B cell (primary cell): ENCODE data around the gene AHCTF1. TPM values are rescaled to one million over a fixed set of nuclear protein-coding genes. Genes with fewer than 3 reads are reported as not detected.

Source experiments
- ATAC-seq: fragments of 200-7000 bp; cut with Tn5 transposase; one replicate; pipeline ENCODE4 v1.10.0; 2021; ENCODE audit warnings: low read depth, mild to moderate bottlenecking, moderate number of reproducible peaks, moderate library complexity
- CTCF ChIA-PET: fragments of 350-600 bp; sonication (Branson Sonifier 250); formaldehyde crosslinking; loops from one replicate; lab custom pipeline; 2021; ENCODE audit warnings: antibody characterized with exemption, inconsistent platforms; lab: Charles Lee
- POLR2A ChIA-PET: fragments of 350-600 bp; sonication (Branson Sonifier 250); formaldehyde crosslinking; loops from one replicate; lab custom pipeline; 2021; ENCODE audit warnings: antibody characterized with exemption; lab: Charles Lee
- DNase-seq: peaks from one replicate; pipeline ENCODE4 v3.0.0; 2013
- H2AFZ ChIP-seq: 2 replicates; pipeline ENCODE4 v1.6.1; 2012; ENCODE audit warnings: mild to moderate bottlenecking, low read depth, low read length; ENCODE audit not compliant: insufficient read depth, poor library complexity, severe bottlenecking
- H3K27ac ChIP-seq, 2 donors: 1 replicate in 1 of 2; 2 replicates in 1 of 2; pipeline ENCODE4 v1.5.1; 2012 to 2013; ENCODE audit warnings: low read length in 2 of 2, mild to moderate bottlenecking in 2 of 2, moderate library complexity in 1 of 2
- H3K27me3 ChIP-seq, 4 experiments: fragments of 200-600 bp in 1 of 4; sonication (generic) in 1 of 4; replicated peaks in 1 of 4; 1 replicate in 2 of 4; 2 replicates in 2 of 4; pipeline versions ENCODE4 v1.6.1 to v1.7.0; 2013 to 2016; ENCODE audit warnings: low read length in 3 of 4, mild to moderate bottlenecking in 2 of 4, mixed read lengths in 1 of 4, moderate library complexity in 1 of 4; ENCODE audit not compliant: insufficient read depth in 4 of 4, control insufficient read depth in 3 of 4; ENCODE audit errors: control extremely low read depth in 1 of 4
- H3K36me3 ChIP-seq, 2 experiments: replicated peaks in 1 of 2; 1 replicate in 1 of 2; 2 replicates in 1 of 2; pipeline versions ENCODE4 v1.6.1 to v1.7.1; 2013; ENCODE audit warnings: low read length in 1 of 2; ENCODE audit not compliant: insufficient read depth in 2 of 2, control insufficient read depth in 1 of 2; ENCODE audit errors: control extremely low read depth in 1 of 2, extremely low read depth in 1 of 2
- H3K4me1 ChIP-seq, 2 donors: fragments of 200-600 bp in 1 of 2; sonication (generic) in 1 of 2; 1 replicate in 1 of 2; 2 replicates in 1 of 2; pipeline versions ENCODE4 v1.5.1 to v1.6.1; 2013 to 2017; ENCODE audit warnings: low read length in 2 of 2; ENCODE audit not compliant: control insufficient read depth in 2 of 2, insufficient read depth in 2 of 2
- H3K4me2 ChIP-seq: replicated peaks from 2 replicates; pipeline ENCODE3; 2012; ENCODE audit warnings: mild to moderate bottlenecking, low read depth, low read length; ENCODE audit not compliant: poor library complexity, severe bottlenecking
- H3K4me3 ChIP-seq, 5 experiments: fragments of 200-600 bp in 1 of 5; sonication (generic) in 1 of 5; 1 replicate in 3 of 5; 2 replicates in 2 of 5; pipeline versions ENCODE4 v1.5.1 to v1.7.0; 2011 to 2016; ENCODE audit warnings: low read length in 4 of 5, mild to moderate bottlenecking in 4 of 5, low read depth in 2 of 5, control low read depth in 1 of 5, moderate library complexity in 1 of 5; ENCODE audit not compliant: insufficient read depth in 1 of 5; ENCODE audit errors: control extremely low read depth in 1 of 5, extremely low read depth in 1 of 5
- H3K79me2 ChIP-seq: fragments of 200-600 bp; sonication (generic); one replicate; pipeline ENCODE4 v1.6.0; 2016; ENCODE audit warnings: low read length; ENCODE audit not compliant: control insufficient read depth, insufficient read depth
- H3K9ac ChIP-seq: fragments of 200-600 bp; sonication (generic); 2 replicates; pipeline ENCODE4 v1.6.1; 2017; ENCODE audit warnings: mild to moderate bottlenecking, low read length, moderate library complexity
- H3K9me3 ChIP-seq, 3 donors: one replicate each; pipeline versions ENCODE4 v1.6.1 to v1.7.1; 2013; ENCODE audit warnings: low read length in 2 of 3; ENCODE audit not compliant: control insufficient read depth in 2 of 3, insufficient read depth in 1 of 3; ENCODE audit errors: control extremely low read depth in 1 of 3
- H4K20me1 ChIP-seq: 2 replicates; pipeline ENCODE4 v1.6.0; 2012; ENCODE audit warnings: mild to moderate bottlenecking, low read length; ENCODE audit not compliant: insufficient read depth, control insufficient read depth, poor library complexity, severe bottlenecking
- H3K27ac Mint-ChIP-seq: one replicate; pipeline ENCODE4 v1.8.0; 2021; ENCODE audit warnings: mixed read lengths
- H3K27me3 Mint-ChIP-seq: one replicate; pipeline ENCODE4 v1.8.0; 2021; ENCODE audit warnings: mixed read lengths
- H3K4me1 Mint-ChIP-seq: one replicate; pipeline ENCODE4 v1.8.0; 2021; ENCODE audit warnings: mixed read lengths
- H3K4me3 Mint-ChIP-seq: one replicate; pipeline ENCODE4 v1.8.0; 2021; ENCODE audit warnings: mixed read lengths
- H3K9me3 Mint-ChIP-seq: one replicate; pipeline ENCODE4 v1.8.0; 2022; ENCODE audit warnings: mixed read lengths; ENCODE audit not compliant: insufficient read depth
- CTCF ChIP-seq: fragments of 200-600 bp; IDR thresholded peaks from one replicate; pipeline ENCODE4 v1.8.0; 2022; ENCODE audit warnings: antibody characterized with exemption, mild to moderate bottlenecking
- EZH2 ChIP-seq: IDR thresholded peaks from 2 replicates; pipeline ENCODE4 v1.6.1; 2012; ENCODE audit warnings: borderline replicate concordance, low read depth, mild to moderate bottlenecking, moderate library complexity, low read length; ENCODE audit not compliant: insufficient read depth, poor library complexity, severe bottlenecking
- WGBS: methylation state at CpG from one replicate; pipeline ENCODE4 v1.1.5; 2013; ENCODE audit warnings: missing lambda C conversion rate; ENCODE audit not compliant: insufficient coverage; 5-methylcytosine and 5-hydroxymethylcytosine counted together
- intact Hi-C: fragments of 100-400 bp; cut with micrococcal nuclease; formaldehyde crosslinking; loops from one replicate; pipeline ENCODE4 v1.10.0; 2022
- polyA plus RNA-seq: library from polyadenylated mRNA; depleted of rRNA; stranded (reverse); fragments of >200 nt; gene quantifications from 2 replicates; pipeline ENCODE4 v1.2.3, GENCODE V29; 2012
- total RNA-seq, 2 donors: library from RNA; stranded (reverse); fragments of 120-200 nt in 1 of 2; gene quantifications; 1 replicate in 1 of 2; 2 replicates in 1 of 2; pipeline versions ENCODE4 v1.2.3 to v1.2.4, GENCODE V29; 2013 to 2022

Gene AHCTF1
- total and polyA plus RNA-seq, 2 donors (not counting 1 experiment from before 2014, with no cell fraction given): 8.6 to 34.8 TPM

GRCh38 chr1:246797597-246797996, 134.2 kb downstream of the AHCTF1 start:
- H3K27me3 ChIP-seq: no peaks in the 10 kb centered on the region
- DNase-seq (no peak), ATAC-seq (no peak)
- H3K27ac Mint-ChIP-seq: no peak overlapping the region
- intact Hi-C loops: no loop called here
- no peak overlapping the region for H3K4me3 ChIP-seq
- POLR2A ChIA-PET: interaction anchor here (0.6 kb wide), 1 partner anchor 48 kb away, joined by 7 read pairs; no protein-coding TSS in a partner anchor
- peaks cover 0 to under 1% (median 0%) of the 10 kb centered on the region in 3 donors for H3K9me3 ChIP-seq
- H3K27me3 Mint-ChIP-seq: no peaks in the 10 kb centered on the region
- H3K79me2 ChIP-seq: no peaks in the 10 kb centered on the region
- CTCF ChIA-PET: no interaction called here
- H3K9me3 Mint-ChIP-seq: no peaks in the 10 kb centered on the region
- H3K4me1 Mint-ChIP-seq: no peaks in the 10 kb centered on the region
- no peak overlapping the region for H3K9ac ChIP-seq
- TF ChIP-seq EZH2 (no peak), CTCF (no peak)
- H3K4me2 ChIP-seq: no peak overlapping the region
- no peaks in the 10 kb centered on the region for H4K20me1 ChIP-seq
- H3K4me3 Mint-ChIP-seq: no peak overlapping the region
- no peaks in the 10 kb centered on the region for H3K36me3 ChIP-seq
- no peaks in the 10 kb centered on the region for H3K4me1 ChIP-seq
- over 99% methylated on average over 10 of the region's 11 CpGs for WGBS
- no peak overlapping the region for H2AFZ ChIP-seq
- no peak overlapping the region for H3K27ac ChIP-seq

- Histone ChIP-seq H3K79me2 (no peaks in the 10 kb centered on the region), H3K4me1 (no peaks in the 10 kb centered on the region), H3K9me3 (no peaks in the 10 kb centered on the region), H3K36me3 (no peaks in the 10 kb centered on the region), H3K9ac (no peak overlapping the region), H3K4me3 (no peak overlapping the region), H3K4me2 (no peak overlapping the region), H3K27ac (no peak overlapping the region), H3K27me3 (no peaks in the 10 kb centered on the region), H2AFZ (no peak overlapping the region), H4K20me1 (no peaks in the 10 kb centered on the region)
- no peak for TF ChIP-seq CTCF
- TF ChIP-seq EZH2: no peak
- ATAC-seq (no peak), DNase-seq (no peak)
- POLR2A ChIA-PET: interaction anchor here (0.6 kb wide), 1 partner anchor 49 kb away, joined by 7 read pairs; no protein-coding TSS in a partner anchor
- Mint-ChIP-seq H3K27ac (no peak overlapping the region), H3K27me3 (peaks cover 3% of the 10 kb centered on the region), H3K4me3 (no peak overlapping the region), H3K9me3 (no peaks in the 10 kb centered on the region), H3K4me1 (no peaks in the 10 kb centered on the region)
- intact Hi-C loops: no loop called here
- whole genome bisulfite sequencing: 89% methylated on average over 8 of the region's 8 CpGs
- CTCF ChIA-PET: no interaction called here
Measured at GRCh38 chr1:246797157-246797556, 134.6 kb downstream of the AHCTF1 start.
